GM18505 (cell line): ENCODE data around the gene SPON1.
"Not testable (repeated sequence)": the region's sequence is repeated elsewhere in the genome, so short reads cannot be mapped to it uniquely, and the experiment has no call there.

ENCODE experiments used
- ATAC-seq: cut with Tn5 transposase; IDR thresholded peaks from one replicate; pipeline ENCODE4 v1.9.1; 2021; ENCODE audit not compliant: unreplicated experiment
- POLR2A ChIP-seq: IDR thresholded peaks from 4 replicates; pipeline ENCODE4 v1.6.1; 2011; ENCODE audit warnings: borderline replicate concordance; ENCODE audit not compliant: insufficient read depth, insufficient read length; ENCODE audit errors: extremely low read depth

Gene SPON1

GRCh38 chr11:14065681-14066080 lies 103.2 kb downstream of the SPON1 start:
- no peak for ATAC-seq
- TF ChIP-seq POLR2A, result no peak

- TF ChIP-seq POLR2A, result no peak
- no peak for ATAC-seq
Observed at GRCh38 chr11:14067686-14068085, 105.2 kb downstream of the SPON1 start.

DNA sequence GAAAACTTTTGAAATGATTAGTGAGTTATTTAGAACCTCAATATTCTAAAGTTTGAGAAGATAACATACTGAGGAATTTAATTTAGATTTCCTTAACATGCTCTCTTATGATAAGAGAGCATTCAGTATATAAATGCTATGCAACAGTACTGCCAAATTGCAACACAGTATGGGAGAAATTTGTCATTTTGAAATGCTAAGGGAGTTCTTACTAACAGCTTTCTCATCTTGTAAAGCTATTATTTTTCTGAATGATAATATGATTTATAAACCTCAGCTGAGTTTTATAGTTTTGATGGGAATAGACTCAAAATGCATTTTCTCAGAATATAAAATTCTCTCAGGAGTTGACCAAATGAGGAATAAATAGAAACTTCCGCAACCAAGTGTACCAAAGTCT lies 108.4 kb downstream of the SPON1 start:
- ATAC-seq, result no peak
- no peak for TF ChIP-seq POLR2A

GRCh38 chr11:14073849-14074476 lies 111.4 kb downstream of the SPON1 start:
- no peak for TF ChIP-seq POLR2A
- ATAC-seq, result no peak

DNA sequence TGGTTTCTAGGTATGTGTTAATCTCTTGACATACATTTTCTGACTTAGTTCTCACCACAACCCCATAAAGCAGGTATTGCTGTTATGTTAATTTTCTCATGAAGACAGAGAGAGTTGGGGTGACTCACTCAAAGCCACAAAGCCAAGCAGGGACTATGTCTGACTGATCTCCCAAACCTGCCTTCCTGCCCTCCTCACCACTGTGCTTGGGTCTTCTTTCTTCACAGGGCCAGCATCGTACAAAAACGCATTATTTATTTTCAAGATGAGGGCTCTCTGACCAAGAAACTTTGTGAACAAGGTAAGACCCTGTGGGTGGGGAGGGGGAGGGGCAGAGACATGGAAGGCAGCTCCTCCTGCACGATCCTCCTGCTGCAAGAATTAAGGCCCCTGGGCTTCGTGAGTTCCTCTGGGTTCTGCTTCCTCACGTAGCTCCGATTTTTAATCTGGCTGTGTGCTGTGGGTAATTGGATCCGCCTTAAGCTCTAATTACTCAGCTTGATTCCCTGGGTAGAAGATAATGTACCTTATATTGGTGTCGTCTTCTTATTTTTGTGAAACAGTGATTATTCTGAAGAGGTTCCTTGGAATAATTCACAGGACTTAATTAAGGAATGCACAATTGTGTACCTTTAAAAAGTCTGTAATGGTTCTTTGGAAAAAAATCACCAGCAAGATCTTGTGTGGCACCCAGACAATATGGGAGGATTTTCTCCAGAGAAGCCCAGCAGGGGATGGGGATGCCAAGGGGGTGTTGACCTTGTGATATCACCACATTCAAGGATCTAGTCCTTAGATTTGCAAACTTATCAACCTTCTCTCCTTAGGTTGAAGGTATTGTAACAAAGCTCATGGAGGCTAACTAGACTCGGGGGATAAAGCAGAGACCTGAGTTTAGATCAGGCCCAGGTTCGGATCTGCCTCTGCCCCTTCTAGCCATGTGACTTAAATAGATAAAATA lies 112.9 kb downstream of the SPON1 start:
- ATAC-seq, result no peak
- TF ChIP-seq POLR2A, result no peak

- ATAC-seq, result no peak
- no peak for TF ChIP-seq POLR2A
Observed at GRCh38 chr11:14079011-14079410, 116.5 kb downstream of the SPON1 start.

- no peak for TF ChIP-seq POLR2A
- no peak for ATAC-seq
Observed at GRCh38 chr11:14079797-14080196, 117.3 kb downstream of the SPON1 start.

DNA sequence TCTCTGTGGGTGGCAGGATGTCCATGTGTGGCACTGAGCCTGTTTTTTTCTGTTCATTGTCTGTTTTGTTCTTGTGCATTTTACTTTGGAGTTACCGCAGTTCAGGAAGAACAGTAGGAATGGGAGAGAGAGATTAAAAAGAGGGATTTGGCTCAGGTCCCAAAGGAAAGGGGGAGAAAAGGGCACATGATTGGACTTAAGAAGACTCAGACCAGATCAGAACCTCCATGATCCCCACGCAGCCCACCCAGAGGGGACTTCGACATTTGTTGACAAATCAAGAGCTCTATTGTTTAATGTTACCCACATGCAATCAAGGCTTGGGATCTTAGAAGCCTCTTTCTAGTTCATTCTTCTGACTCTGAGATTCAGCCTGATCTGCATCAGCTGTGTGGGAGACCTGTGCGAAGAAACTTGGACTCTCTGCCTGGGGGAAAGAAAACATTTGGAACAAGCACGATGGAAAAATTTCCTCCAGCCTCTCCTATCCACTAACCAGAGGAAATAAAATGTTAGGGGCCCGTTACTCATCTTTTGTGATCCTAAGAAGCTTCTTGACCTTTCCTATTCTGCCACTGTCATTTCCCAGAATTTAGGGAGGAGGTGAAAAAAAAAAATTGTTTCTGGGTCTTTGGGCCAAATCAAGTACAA lies 119.2 kb downstream of the SPON1 start:
- no peak for TF ChIP-seq POLR2A
- no peak for ATAC-seq

- no peak for TF ChIP-seq POLR2A
- ATAC-seq, result no peak
Observed at GRCh38 chr11:14082338-14082737, 119.8 kb downstream of the SPON1 start.

- not testable (repeated sequence) for ATAC-seq
Observed at GRCh38 chr11:14088861-14089260, 126.3 kb downstream of the SPON1 start.

DNA sequence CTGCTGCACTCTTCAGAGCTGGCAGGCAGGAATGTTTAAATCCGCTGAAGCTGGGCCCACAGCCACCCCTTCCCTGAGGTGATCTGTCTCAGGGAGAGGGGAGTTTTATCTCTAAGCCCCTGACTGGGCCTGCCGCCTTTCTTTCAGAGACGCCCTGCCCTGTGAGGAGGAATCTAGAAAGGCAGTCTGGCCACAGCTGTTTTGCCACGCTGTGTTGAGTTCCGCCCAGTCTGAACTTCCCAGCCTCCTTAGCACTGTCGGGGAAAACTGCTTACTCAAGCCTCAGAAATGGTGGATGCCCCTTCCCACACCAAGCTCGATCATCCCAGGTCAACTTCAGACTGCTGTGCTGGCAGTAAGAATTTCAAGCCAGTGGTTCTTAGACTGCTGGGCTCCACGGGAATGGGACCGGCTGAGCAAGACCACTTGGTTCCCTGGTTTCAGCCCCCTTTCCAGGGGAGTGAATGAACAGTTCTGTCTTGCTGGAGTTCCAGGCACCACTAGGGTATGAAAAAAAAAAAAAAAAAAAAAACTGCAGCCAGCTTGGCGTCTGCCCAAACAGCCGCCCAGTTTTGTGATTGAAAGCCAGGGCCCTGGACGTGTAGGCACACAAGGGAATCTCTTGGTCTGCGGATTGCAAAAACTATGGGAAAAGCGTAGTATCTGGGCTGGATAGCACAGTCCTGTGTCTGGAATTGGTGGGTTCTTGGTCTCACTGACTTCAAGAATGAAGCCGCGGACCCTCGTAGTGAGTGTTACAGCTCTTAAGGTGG lies 127.4 kb downstream of the SPON1 start:
- no peak for ATAC-seq

DNA sequence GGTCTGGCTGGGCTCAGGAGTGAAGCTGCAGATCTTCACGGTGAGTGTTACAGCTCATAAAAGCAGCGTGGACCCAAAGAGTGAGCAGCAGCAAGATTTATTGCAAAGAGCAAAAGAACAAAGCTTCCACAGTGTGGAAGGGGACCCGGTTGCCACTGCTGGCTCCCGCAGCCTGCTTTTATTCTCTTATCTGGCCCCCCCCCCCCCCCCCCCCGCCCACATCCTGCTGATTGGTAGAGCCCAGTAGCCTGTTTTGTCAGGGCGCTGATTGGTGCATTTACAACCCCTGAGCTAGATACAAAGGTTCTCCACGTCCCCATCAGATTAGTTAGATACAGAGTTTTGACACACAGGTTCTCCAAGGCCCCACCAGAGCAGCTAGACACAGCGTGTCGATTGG lies 128.1 kb downstream of the SPON1 start:
- ATAC-seq, result not testable (repeated sequence)

More for the DNA sequence above, 127.4 kb downstream of the SPON1 start:
- no peak for TF ChIP-seq POLR2A

GRCh38 chr11:14093065-14093464 lies 130.5 kb downstream of the SPON1 start:
- no peak for TF ChIP-seq POLR2A
- ATAC-seq, result no peak
